Inflammatory macrophage (primary cell): Measurements from ENCODE around the gene SLC34A3.
"Not testable (repeated sequence)": the region's sequence is repeated elsewhere in the genome, so short reads cannot be mapped to it uniquely, and the experiment has no call there.

Source experiments
- DNase-seq, 2 donors: peaks; one replicate each; pipeline ENCODE4 v3.0.0-alpha.2; 2020 to 2022

SLC34A3 gene

GRCh38 chr9:137228968-137229896 is 1.5 kb upstream of the SLC34A3 start:
- DNase-seq: no peak

GRCh38 chr9:137229903-137230704 is 597 bp upstream of the SLC34A3 start:
- DNase-seq: no peak

- no peak for DNase-seq
Measured at GRCh38 chr9:137231372-137232039, 805 bp downstream of the SLC34A3 start.

GRCh38 chr9:137232101-137232500 is 1.4 kb downstream of the SLC34A3 start:
- DNase-seq: no peak

- DNase-seq: no peak
Measured at GRCh38 chr9:137232510-137232909, 1.8 kb downstream of the SLC34A3 start.

- DNase-seq: no peak
Measured at GRCh38 chr9:137233143-137233980, 2.7 kb downstream of the SLC34A3 start.

- no peak for DNase-seq
Measured at GRCh38 chr9:137234055-137234697, 3.5 kb downstream of the SLC34A3 start.

GRCh38 chr9:137234758-137235423 is 4.2 kb downstream of the SLC34A3 start:
- no peak for DNase-seq

GRCh38 chr9:137235424-137236237 is 4.9 kb downstream of the SLC34A3 start:
- DNase-seq: no peak

GRCh38 chr9:137236238-137236935 is 5.7 kb downstream of the SLC34A3 start:
- DNase-seq: peak; percentile 77 to 85

- no peak for DNase-seq
Measured at GRCh38 chr9:137236936-137237421, 6.3 kb downstream of the SLC34A3 start.

- DNase-seq: no peak
Measured at GRCh38 chr9:137237759-137238726, 7.3 kb downstream of the SLC34A3 start.

- DNase-seq: not testable (repeated sequence)
Measured at GRCh38 chr9:137239541-137240200, 9.0 kb downstream of the SLC34A3 start.

- DNase-seq: peak; percentile 74 to 76
Measured at GRCh38 chr9:137240318-137240840, 9.7 kb downstream of the SLC34A3 start.

- DNase-seq: peak; percentile 100
Measured at GRCh38 chr9:137240841-137241489, 10.3 kb downstream of the SLC34A3 start, which contains the start of gene TUBB4B. Gene TUBB4B (plus strand): TSS chr9:137241287. CDS start chr9:137241361, 74 bp downstream.
